ENCODE results near the gene ARL14EPL.
A peak's percentile ranks its signal among the peaks of the same experiment; 100 is the strongest.
"Not testable (repeated sequence)": the region's sequence is repeated elsewhere in the genome, so short reads cannot be mapped to it uniquely, and the experiment has no call there.

Gene ARL14EPL

GRCh38 chr5:116058346-116058936, 26.2 kb downstream of the ARL14EPL start:
- no peak for DNase-seq

GRCh38 chr5:116062352-116062751, 30.1 kb downstream of the ARL14EPL start:
- DNase-seq = no peak

GRCh38 chr5:116063950-116064349, 31.7 kb downstream of the ARL14EPL start:
- no peak for DNase-seq

DNA sequence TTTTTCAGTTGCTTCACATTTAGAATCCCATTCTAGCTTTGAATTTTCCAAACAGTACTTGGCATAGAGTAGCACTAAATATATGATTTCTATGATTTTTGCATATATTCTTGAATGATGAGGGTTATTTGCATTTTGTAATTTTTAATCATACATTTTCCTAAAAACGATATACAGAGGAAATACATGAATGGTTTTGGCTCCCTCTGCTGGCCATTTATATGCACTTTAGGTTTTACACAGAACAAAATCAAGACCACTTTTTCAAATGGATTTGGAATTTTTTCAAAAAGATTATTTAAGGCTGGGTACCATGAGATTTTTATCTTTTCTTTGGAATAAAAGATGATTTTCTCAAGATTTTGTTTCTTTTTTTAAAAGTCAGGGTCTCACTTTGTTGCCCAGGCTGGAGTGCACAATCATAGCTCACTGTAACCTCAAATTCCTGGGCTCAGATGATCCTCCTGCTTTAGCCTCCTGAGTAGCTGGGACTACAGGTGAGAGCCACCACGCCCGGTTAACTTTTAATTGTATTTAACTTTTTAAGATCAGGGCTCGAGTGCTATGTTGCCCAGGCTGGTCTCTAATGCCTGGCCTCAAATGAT, 35.9 kb downstream of the ARL14EPL start:
- no peak for DNase-seq

GRCh38 chr5:116071211-116071610, 38.9 kb downstream of the ARL14EPL start:
- DNase-seq = no peak

DNA sequence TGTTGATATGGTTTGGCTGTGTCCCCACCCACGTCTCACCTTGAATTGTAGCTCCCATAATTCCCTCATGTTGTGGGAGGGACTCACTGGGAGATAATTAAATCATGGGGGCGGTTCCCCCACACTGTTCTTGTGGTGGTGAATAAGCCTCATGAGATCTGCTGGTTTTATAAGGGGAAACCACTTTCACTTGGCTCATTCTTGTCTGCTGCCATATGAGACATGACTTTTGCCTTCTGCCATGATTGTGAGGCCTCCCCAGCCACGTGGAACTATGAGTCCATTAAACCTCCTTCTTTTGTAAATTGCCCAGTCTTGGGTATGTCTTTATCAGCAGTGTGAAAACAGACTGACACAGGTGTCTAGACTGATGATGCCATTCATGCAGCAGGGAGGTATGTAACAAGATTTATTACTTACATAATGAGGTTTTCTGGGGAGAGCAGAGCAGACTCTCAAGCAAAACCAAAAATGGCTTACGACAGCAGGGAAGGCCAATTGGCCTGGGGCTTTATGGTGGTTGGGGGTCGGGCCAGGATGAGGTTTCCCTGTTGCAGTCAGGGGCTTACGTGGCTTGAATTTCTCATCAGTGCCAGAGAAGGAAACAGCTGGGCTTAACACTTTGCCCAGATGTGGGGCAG, 43.0 kb downstream of the ARL14EPL start:
- no peak for DNase-seq

DNA sequence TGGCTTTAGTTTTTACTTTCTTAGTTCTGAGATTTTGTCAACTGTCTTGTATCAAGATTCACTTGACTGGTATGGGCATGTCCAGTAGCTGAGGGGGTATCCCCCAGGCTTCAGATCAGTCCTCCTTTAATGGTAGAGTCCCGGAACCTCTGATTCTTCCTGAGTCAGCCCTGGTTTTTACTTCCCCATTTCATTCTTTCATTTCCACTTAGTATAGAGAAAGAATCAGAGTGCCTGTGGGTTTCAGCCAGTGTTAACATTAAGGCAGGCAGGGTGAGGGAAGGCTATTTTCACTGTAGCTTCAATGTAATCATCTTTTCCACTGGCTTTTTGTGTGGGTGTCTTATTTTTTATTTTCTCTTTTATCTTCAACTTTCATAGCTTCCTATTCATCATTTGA, 44.2 kb downstream of the ARL14EPL start:
- no peak for DNase-seq

DNA sequence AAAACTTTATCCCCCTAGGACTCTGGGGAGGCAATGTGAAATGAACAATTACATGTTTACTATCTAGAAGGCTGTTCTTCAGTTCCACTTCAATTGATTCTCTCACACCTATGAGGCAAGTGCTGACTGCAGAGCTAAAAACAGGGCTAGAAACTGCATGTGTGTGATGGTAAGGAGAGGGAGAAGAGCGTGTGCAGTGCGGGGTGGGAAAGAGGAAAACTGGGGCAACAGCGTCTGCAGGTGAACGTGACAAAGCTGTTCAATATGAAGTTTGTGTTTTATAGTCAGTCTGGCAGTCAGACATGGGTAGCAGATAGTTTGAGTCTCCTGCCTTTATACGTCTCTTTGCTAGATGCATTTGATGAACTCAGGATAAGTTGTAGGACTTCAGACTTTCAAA, 45.9 kb downstream of the ARL14EPL start:
- DNase-seq = no peak

- no peak for DNase-seq
Observed at GRCh38 chr5:116084287-116084691, 52.0 kb downstream of the ARL14EPL start.

DNA sequence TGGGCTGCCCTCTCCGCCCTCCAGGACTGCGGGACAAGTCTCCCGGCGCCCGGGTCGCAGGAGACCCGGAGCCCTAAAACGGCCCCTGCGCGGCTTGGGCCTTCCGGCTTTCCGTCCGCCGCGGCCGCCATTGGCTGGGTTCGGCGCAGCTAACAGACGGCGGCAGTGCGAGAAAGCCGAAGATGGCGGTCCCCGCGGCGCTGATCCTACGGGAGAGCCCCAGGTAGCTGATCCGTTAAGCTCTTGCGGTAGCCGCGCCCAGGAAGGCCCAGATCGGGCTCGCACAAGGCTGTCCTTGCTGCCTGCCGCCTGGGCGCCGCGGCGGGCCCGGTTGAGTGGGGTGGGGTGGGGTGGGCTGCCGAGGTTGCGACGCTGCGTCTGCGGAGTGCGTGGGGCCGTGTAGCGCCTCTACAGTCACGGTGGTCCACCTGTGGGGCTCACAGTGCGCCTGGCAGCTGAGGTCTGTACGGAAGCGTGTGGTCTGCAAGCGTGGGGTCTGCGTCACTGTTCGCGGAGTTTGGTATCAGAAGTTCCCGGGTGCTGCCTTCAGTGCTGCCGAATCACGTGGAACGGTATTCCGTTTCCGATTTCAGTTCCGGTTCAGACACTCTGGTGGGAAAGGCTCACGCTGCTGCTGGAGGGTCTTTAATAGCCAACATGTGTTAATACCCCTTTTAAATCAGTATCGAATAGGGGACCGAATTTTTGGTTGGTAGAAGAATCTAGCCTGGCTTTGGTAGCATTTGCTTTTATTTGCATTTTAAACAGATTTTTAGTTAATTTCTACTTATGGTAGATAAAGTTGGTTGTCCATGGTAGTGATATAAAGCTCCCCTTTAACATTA, 52.8 kb downstream of the ARL14EPL start, which contains the start of gene COMMD10:
Gene COMMD10 (plus strand): TSS at position 155 of the 845 bp plus-strand sequence.
- peak; percentile 17 for DNase-seq

DNA sequence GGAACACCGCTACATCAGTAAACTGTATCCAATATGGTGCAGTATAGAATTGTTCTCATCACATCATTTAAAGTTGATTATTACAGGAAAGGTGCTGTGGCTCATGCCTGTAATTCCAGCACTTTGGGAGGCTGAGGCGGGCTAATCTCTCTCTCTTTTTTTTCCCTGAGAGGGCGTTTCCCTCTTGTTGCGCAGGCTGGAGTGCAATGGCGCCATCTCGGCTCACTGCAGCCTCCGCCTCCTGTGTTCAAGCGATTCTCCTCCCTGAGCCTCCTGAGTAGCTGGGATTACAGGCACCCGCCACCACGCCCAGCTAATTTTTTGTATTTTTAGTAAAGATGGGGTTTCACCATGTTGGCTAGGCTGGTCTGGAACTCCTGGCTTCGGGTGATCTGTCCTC, 54.0 kb downstream of the ARL14EPL start:
- not testable (repeated sequence) for DNase-seq

- no peak for DNase-seq
Observed at GRCh38 chr5:116088062-116088461, 55.8 kb downstream of the ARL14EPL start.

DNA sequence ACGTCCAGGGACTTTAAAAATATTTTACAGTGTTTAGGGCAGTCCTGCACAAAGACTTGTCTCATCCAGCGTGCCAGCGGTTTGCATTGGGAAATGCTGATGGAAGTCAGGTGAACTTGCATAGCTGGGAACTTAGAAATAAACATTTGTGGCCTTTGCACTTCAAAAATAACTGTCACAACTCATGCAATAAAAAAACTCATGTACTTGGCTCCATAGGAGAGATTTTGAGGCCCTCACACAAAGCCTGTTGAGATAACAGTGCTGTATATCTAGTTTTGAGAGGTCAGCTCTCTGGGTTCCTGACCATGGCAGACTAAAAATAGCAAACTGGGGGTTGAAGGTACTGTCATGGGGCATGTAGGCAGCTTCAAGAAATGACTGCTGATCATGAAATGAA, 58.0 kb downstream of the ARL14EPL start:
- DNase-seq = no peak

GRCh38 chr5:116091416-116091815, 59.1 kb downstream of the ARL14EPL start:
- DNase-seq = no peak

DNA sequence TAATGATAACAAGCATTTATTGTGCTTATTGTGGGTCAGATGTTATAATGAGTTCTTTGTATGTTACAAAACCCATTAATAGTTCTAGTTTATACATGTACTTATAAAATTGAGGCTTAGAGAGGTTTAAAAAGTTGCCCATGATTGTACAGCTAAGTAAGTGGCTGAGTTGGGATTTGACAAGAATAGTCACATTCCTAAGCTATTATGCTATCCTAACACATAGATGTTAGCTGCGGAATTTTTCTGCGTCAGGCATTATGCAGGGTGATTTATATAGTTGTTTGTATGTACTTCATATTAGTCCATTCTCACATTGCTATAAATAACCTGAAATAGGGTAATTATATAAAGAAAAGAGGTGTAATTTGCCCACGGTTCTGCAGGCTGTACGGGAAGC, 65.0 kb downstream of the ARL14EPL start:
- DNase-seq = no peak

DNA sequence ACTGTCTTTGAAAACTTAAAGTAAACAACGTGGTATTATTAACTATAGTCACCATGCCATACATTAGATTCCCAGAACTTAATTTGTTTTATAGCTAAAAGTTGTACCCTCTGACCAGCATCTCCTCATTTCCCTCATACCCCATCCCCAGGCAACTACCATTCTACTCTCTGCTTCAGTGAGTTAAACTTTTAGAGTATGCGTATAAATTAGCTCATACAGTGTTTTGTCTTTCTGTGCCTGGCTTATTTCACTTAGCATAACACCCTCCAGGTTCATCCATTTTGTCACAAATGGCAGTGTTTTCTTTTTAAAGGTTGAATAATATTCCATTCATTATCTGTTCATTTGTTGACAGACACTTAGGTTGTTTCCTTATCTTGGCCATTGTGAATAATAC, 66.7 kb downstream of the ARL14EPL start:
- DNase-seq = no peak

GRCh38 chr5:116104941-116105340, 72.7 kb downstream of the ARL14EPL start:
- DNase-seq = not testable (repeated sequence)

Measured in NCI-H187 treated with DMSO at 0.1 percent for 48 hours (cell line).